HCT116 (cell line): ENCODE data around the gene SDCCAG8. TPM values are rescaled to one million over a fixed set of nuclear protein-coding genes. Genes with fewer than 3 reads are reported as not detected.

Experiments used
- ATAC-seq: fragments of 200-7000 bp; cut with Tn5 transposase; 2 replicates; pipeline ENCODE4 v1.9.1; 2020; ENCODE audit warnings: mild to moderate bottlenecking, moderate library complexity
- BruUV-seq: library from RNA; stranded (reverse); fragments of 400-500 nt; replicated peaks from 2 replicates; lab custom pipeline; 2021; lab: Mats Ljungman, UMichigan
- CTCF ChIA-PET: fragments of 300-600 bp; sonication (Branson Sonifier 250); formaldehyde crosslinking; loops from one replicate; lab custom pipeline; 2021; ENCODE audit warnings: antibody characterized with exemption; lab: Charles Lee
- POLR2A ChIA-PET: fragments of 300-600, 350-600 bp; sonication (Branson Sonifier 250); formaldehyde crosslinking; loops from one replicate; lab custom pipeline; 2021; ENCODE audit warnings: antibody characterized with exemption; lab: Charles Lee
- RAD21 ChIA-PET, 2 experiments: fragments of 300-600 bp; sonication (Branson Sonifier 250); formaldehyde crosslinking; loops; one replicate each; lab custom pipeline; 2023; ENCODE audit warnings: low total read pairs in 2 of 2; ENCODE audit not compliant: uncharacterized antibody in 2 of 2, unreplicated experiment in 2 of 2, low non-redundant PET in 1 of 2; lab: Charles Lee
- DNase-seq: peaks from one replicate; pipeline ENCODE4 v3.0.0-alpha.2; 2010; ENCODE audit warnings: low read depth, low spot score
- H2AFZ ChIP-seq: fragments of 200-600 bp; shearing (Covaris generic), sonication (generic); 2 replicates; pipeline ENCODE4 v1.6.1; 2017; ENCODE audit warnings: low read depth, mixed run types, mixed read lengths, antibody characterized with exemption, low read length; ENCODE audit not compliant: poor library complexity, severe bottlenecking
- H3K27ac ChIP-seq: 2 replicates; pipeline ENCODE4 v1.5.1; 2012; ENCODE audit warnings: low read depth, low read length
- H3K27me3 ChIP-seq: fragments of 200-600 bp; sonication (generic); 2 replicates; pipeline ENCODE4 v1.6.1; 2016; ENCODE audit warnings: mixed run types, low read length, mixed read lengths; ENCODE audit not compliant: insufficient read depth
- H3K36me3 ChIP-seq, 2 experiments: fragments of 200-500 bp in 1 of 2; fragments of 200-600 bp in 1 of 2; sonication (Bioruptor generic) in 1 of 2; sonication (generic) in 1 of 2; 2 replicates each; pipeline versions ENCODE4 v1.5.1 to v1.6.1; 2014 to 2016; ENCODE audit warnings: low read length in 2 of 2, inconsistent platforms in 1 of 2, mixed read lengths in 1 of 2, mixed run types in 1 of 2; ENCODE audit not compliant: insufficient read depth in 2 of 2, control insufficient read depth in 1 of 2
- H3K4me1 ChIP-seq, 2 experiments: fragments of 200-600 bp in 1 of 2; sonication (generic) in 1 of 2; 2 replicates each; pipeline versions ENCODE4 v1.5.1 to v1.6.1; 2012 to 2017; ENCODE audit warnings: low read length in 2 of 2, inconsistent platforms in 1 of 2, mild to moderate bottlenecking in 1 of 2, mixed read lengths in 1 of 2, mixed run types in 1 of 2, moderate library complexity in 1 of 2; ENCODE audit not compliant: insufficient read depth in 2 of 2, control insufficient read depth in 1 of 2
- H3K4me2 ChIP-seq: fragments of 200-600 bp; sonication (generic); 2 replicates; pipeline ENCODE4 v1.6.1; 2017; ENCODE audit warnings: mixed run types, low read length, mixed read lengths
- H3K4me3 ChIP-seq, 2 experiments: fragments of 200-600 bp in 1 of 2; sonication (generic) in 1 of 2; replicated peaks in 1 of 2; 2 replicates each; pipeline ENCODE4 v1.5.1; 2011 to 2016; ENCODE audit warnings: low read length in 2 of 2, control low read depth in 1 of 2, low read depth in 1 of 2, mild to moderate bottlenecking in 1 of 2, mixed read lengths in 1 of 2, mixed run types in 1 of 2
- H3K79me2 ChIP-seq: fragments of 200-600 bp; sonication (generic); 2 replicates; pipeline ENCODE4 v1.6.1; 2017; ENCODE audit warnings: mild to moderate bottlenecking, mixed run types, low read length, moderate library complexity, mixed read lengths; ENCODE audit not compliant: insufficient read depth
- H3K9ac ChIP-seq: fragments of 200-600 bp; sonication (generic); 2 replicates; pipeline ENCODE4 v1.6.1; 2016; ENCODE audit warnings: low read length, mixed read lengths
- H3K9me2 ChIP-seq: fragments of 200-600 bp; sonication (generic), shearing (Covaris generic); 2 replicates; pipeline ENCODE4 v1.6.1; 2017; ENCODE audit warnings: mixed run types, mild to moderate bottlenecking, moderate library complexity; ENCODE audit not compliant: insufficient read depth
- H3K9me3 ChIP-seq, 2 experiments: fragments of 200-500 bp in 1 of 2; fragments of 200-600 bp in 1 of 2; sonication (Bioruptor generic) in 1 of 2; sonication (generic) in 1 of 2; 2 replicates each; pipeline ENCODE4 v1.6.1; 2014 to 2017; ENCODE audit warnings: low read length in 2 of 2, mixed read lengths in 2 of 2, inconsistent platforms in 1 of 2, low read depth in 1 of 2, mild to moderate bottlenecking in 1 of 2, mixed run types in 1 of 2, moderate library complexity in 1 of 2; ENCODE audit not compliant: control insufficient read depth in 1 of 2, insufficient read depth in 1 of 2
- H4K20me1 ChIP-seq: fragments of 200-600 bp; sonication (generic), shearing (Covaris generic); 2 replicates; pipeline ENCODE4 v1.6.1; 2017; ENCODE audit warnings: mixed run types, mild to moderate bottlenecking, moderate library complexity; ENCODE audit not compliant: insufficient read depth
- CEBPB ChIP-seq: IDR thresholded peaks from 2 replicates; pipeline ENCODE4 v1.6.1; 2012; ENCODE audit warnings: low read depth
- CTCF ChIP-seq, 3 experiments: fragments of 200-600 bp in 1 of 3; sonication (generic) in 1 of 3; IDR thresholded peaks in 2 of 3; conservative IDR thresholded peaks in 1 of 3; 2 replicates each; pipeline ENCODE4 v1.5.1; 2012 to 2017; ENCODE audit warnings: low read depth in 2 of 3, low read length in 2 of 3, antibody characterized with exemption in 1 of 3, borderline replicate concordance in 1 of 3, control low read depth in 1 of 3, mild to moderate bottlenecking in 1 of 3, mixed read lengths in 1 of 3, mixed run types in 1 of 3, moderate library complexity in 1 of 3; ENCODE audit not compliant: insufficient read depth in 1 of 3
- ELF1 ChIP-seq: IDR thresholded peaks from 2 replicates; pipeline ENCODE4 v1.6.1; 2012; ENCODE audit warnings: low read depth, borderline replicate concordance
- EZH2 ChIP-seq: fragments of 200-600 bp; sonication (generic); IDR thresholded peaks from 2 replicates; pipeline ENCODE4 v1.6.1; 2017; ENCODE audit warnings: antibody characterized with exemption, mixed run types
- EZH2phosphoT487 ChIP-seq: fragments of 200-600 bp; IDR thresholded peaks from 2 replicates; pipeline ENCODE4 v1.6.1; 2018; ENCODE audit warnings: antibody characterized with exemption, borderline replicate concordance
- FOSL1 ChIP-seq: IDR thresholded peaks from 2 replicates; pipeline ENCODE4 v1.6.1; 2012; ENCODE audit warnings: low read depth
- POLR2A ChIP-seq: IDR thresholded peaks from 2 replicates; pipeline ENCODE4 v1.7.0; 2011; ENCODE audit warnings: borderline replicate concordance; ENCODE audit not compliant: insufficient read depth, insufficient read length; ENCODE audit errors: extremely low read depth
- POLR2AphosphoS5 ChIP-seq: IDR thresholded peaks from 2 replicates; pipeline ENCODE4 v1.6.1; 2011; ENCODE audit warnings: mild to moderate bottlenecking, low read depth, low read length, moderate library complexity
- RAD21 ChIP-seq: IDR thresholded peaks from 2 replicates; pipeline ENCODE4 v1.6.1; 2012; ENCODE audit warnings: low read depth, mild to moderate bottlenecking
- SIN3A ChIP-seq: IDR thresholded peaks from 2 replicates; pipeline ENCODE4 v1.6.1; 2012; ENCODE audit warnings: low read depth
- SP1 ChIP-seq: IDR thresholded peaks from 2 replicates; pipeline ENCODE4 v1.6.1; 2012; ENCODE audit warnings: low read depth
- SRF ChIP-seq: IDR thresholded peaks from 2 replicates; pipeline ENCODE4 v1.6.1; 2012; ENCODE audit warnings: low read depth
- TCF7L2 ChIP-seq: IDR thresholded peaks from 2 replicates; pipeline ENCODE4 v1.7.0; 2011; ENCODE audit warnings: borderline replicate concordance, inconsistent platforms; ENCODE audit not compliant: insufficient read depth, insufficient read length; ENCODE audit errors: extremely low read depth
- YY1 ChIP-seq: IDR thresholded peaks from 2 replicates; pipeline ENCODE4 v1.6.1; 2011; ENCODE audit warnings: low read length, low read depth, moderate library complexity, mild to moderate bottlenecking; ENCODE audit not compliant: insufficient replicate concordance; ENCODE audit errors: extremely low read depth
- ZFX ChIP-seq: fragments of 450-650 bp; IDR thresholded peaks from 2 replicates; pipeline ENCODE4 v1.6.1; 2017
- ZNF274 ChIP-seq: fragments of 200-500 bp; sonication (Bioruptor generic); IDR thresholded peaks from 2 replicates; pipeline ENCODE4 v1.6.1; 2014; ENCODE audit warnings: mild to moderate bottlenecking, low read depth, low read length, inconsistent platforms
- intact Hi-C: fragments of 100-400 bp; cut with micrococcal nuclease; formaldehyde crosslinking; loops from 2 replicates; pipeline ENCODE4 v1.10.0; 2022
- total RNA-seq: library from RNA; stranded (reverse); gene quantifications from one replicate; pipeline ENCODE4 v1.2.1, GENCODE V29; 2021; ENCODE audit not compliant: unreplicated experiment
- TF ChIP-seq, protein P1 (sequence below): IDR thresholded peaks from 2 replicates; pipeline ENCODE4 v1.6.1; 2012; ENCODE audit warnings: low read depth
- TF ChIP-seq, protein P2 (sequence below): IDR thresholded peaks from 2 replicates; pipeline ENCODE4 v1.6.1; 2011; ENCODE audit warnings: mild to moderate bottlenecking, low read length, moderate library complexity; ENCODE audit not compliant: insufficient replicate concordance; ENCODE audit errors: extremely low read depth
- TF ChIP-seq, protein P3 (sequence below): IDR thresholded peaks from 2 replicates; pipeline ENCODE4 v1.6.1; 2012

SDCCAG8 gene
- total RNA-seq, 1 experiment from 2014 or later = 38.2 TPM

- POLR2A ChIA-PET = no interaction called here
- H3K36me3 ChIP-seq = no peaks in the 10 kb centered on the region
- H3K27me3 ChIP-seq = no peaks in the 10 kb centered on the region
- no peaks in the 10 kb centered on the region for H3K4me1 ChIP-seq
- BruUV-seq = no TSS peak
- ATAC-seq (no peak), DNase-seq (no peak)
- no peak for TF ChIP-seq ZFX
- no peak for TF ChIP-seq EZH2phosphoT487
- TF ChIP-seq POLR2A = no peak
- no peak for TF ChIP-seq TCF7L2
- no peak for TF ChIP-seq CEBPB
- no peak for TF ChIP-seq SRF
- TF ChIP-seq SP1 = no peak
- no peak for TF ChIP-seq SIN3A
- no peak for TF ChIP-seq POLR2AphosphoS5
- no peak for TF ChIP-seq CTCF (IDR thresholded peaks at IDR 0.05 in 2 of 3, conservative IDR thresholded peaks at IDR 0.05 in 1 of 3; ENCODE audit: borderline replicate concordance in 1 of 3, insufficient read depth in 1 of 3, low read depth in 2 of 3, low read length in 2 of 3)
- TF ChIP-seq FOSL1 = no peak
- TF ChIP-seq YY1 = no peak
- TF ChIP-seq RAD21 = no peak
- no peak for TF ChIP-seq ZNF274
- TF ChIP-seq EZH2 = no peak
- TF ChIP-seq, protein P1, sequence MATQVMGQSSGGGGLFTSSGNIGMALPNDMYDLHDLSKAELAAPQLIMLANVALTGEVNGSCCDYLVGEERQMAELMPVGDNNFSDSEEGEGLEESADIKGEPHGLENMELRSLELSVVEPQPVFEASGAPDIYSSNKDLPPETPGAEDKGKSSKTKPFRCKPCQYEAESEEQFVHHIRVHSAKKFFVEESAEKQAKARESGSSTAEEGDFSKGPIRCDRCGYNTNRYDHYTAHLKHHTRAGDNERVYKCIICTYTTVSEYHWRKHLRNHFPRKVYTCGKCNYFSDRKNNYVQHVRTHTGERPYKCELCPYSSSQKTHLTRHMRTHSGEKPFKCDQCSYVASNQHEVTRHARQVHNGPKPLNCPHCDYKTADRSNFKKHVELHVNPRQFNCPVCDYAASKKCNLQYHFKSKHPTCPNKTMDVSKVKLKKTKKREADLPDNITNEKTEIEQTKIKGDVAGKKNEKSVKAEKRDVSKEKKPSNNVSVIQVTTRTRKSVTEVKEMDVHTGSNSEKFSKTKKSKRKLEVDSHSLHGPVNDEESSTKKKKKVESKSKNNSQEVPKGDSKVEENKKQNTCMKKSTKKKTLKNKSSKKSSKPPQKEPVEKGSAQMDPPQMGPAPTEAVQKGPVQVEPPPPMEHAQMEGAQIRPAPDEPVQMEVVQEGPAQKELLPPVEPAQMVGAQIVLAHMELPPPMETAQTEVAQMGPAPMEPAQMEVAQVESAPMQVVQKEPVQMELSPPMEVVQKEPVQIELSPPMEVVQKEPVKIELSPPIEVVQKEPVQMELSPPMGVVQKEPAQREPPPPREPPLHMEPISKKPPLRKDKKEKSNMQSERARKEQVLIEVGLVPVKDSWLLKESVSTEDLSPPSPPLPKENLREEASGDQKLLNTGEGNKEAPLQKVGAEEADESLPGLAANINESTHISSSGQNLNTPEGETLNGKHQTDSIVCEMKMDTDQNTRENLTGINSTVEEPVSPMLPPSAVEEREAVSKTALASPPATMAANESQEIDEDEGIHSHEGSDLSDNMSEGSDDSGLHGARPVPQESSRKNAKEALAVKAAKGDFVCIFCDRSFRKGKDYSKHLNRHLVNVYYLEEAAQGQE = no peak
- TF ChIP-seq, protein P2, sequence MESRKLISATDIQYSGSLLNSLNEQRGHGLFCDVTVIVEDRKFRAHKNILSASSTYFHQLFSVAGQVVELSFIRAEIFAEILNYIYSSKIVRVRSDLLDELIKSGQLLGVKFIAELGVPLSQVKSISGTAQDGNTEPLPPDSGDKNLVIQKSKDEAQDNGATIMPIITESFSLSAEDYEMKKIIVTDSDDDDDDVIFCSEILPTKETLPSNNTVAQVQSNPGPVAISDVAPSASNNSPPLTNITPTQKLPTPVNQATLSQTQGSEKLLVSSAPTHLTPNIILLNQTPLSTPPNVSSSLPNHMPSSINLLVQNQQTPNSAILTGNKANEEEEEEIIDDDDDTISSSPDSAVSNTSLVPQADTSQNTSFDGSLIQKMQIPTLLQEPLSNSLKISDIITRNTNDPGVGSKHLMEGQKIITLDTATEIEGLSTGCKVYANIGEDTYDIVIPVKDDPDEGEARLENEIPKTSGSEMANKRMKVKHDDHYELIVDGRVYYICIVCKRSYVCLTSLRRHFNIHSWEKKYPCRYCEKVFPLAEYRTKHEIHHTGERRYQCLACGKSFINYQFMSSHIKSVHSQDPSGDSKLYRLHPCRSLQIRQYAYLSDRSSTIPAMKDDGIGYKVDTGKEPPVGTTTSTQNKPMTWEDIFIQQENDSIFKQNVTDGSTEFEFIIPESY = no peak
- no peak for TF ChIP-seq ELF1
- TF ChIP-seq, protein P3, sequence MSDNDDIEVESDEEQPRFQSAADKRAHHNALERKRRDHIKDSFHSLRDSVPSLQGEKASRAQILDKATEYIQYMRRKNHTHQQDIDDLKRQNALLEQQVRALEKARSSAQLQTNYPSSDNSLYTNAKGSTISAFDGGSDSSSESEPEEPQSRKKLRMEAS = no peak
- H3K27ac ChIP-seq = no peak overlapping the region
- H2AFZ ChIP-seq = no peak overlapping the region
- no peak overlapping the region for H3K4me2 ChIP-seq
- H3K79me2 ChIP-seq = no peaks in the 10 kb centered on the region
- intact Hi-C loops = no loop called here
- H3K9me2 ChIP-seq = no peaks in the 10 kb centered on the region
- no peak overlapping the region for H3K9ac ChIP-seq
- no peak overlapping the region for H3K4me3 ChIP-seq
- RAD21 ChIA-PET = no interaction called here
- no peaks in the 10 kb centered on the region for H4K20me1 ChIP-seq
- CTCF ChIA-PET = no interaction called here
- no peaks in the 10 kb centered on the region for H3K9me3 ChIP-seq
These were observed 184.6 kb downstream of the SDCCAG8 start for GRCh38 chr1:243440406-243440805.
